DMS79 treated with DMSO at 0.1 percent for 48 hours (cell line): Measurements from ENCODE around the gene PFN2.
"Not testable (repeated sequence)": the region's sequence is repeated elsewhere in the genome, so short reads cannot be mapped to it uniquely, and the experiment has no call there.

Experiments used
- DNase-seq: peaks from one replicate; lab custom pipeline; 2025; lab: John Stamatoyannopoulos, UW

PFN2 gene

GRCh38 chr3:149970716-149971402, at the start of gene PFN2:
Gene PFN2, minus strand, starts transcription at chr3:149970895. Its CDS starts 39 bp downstream, at chr3:149970856.
- DNase-seq, result peak; percentile 78

- no peak for DNase-seq
Observed at GRCh38 chr3:150015901-150016300, 45.2 kb upstream of the PFN2 start.

- DNase-seq, result no peak
Observed at GRCh38 chr3:150014782-150015181, 44.1 kb upstream of the PFN2 start.

GRCh38 chr3:150013801-150014200, 43.1 kb upstream of the PFN2 start:
- no peak for DNase-seq

GRCh38 chr3:150006794-150007193, 36.1 kb upstream of the PFN2 start:
- no peak for DNase-seq

GRCh38 chr3:150005243-150006112, 34.8 kb upstream of the PFN2 start:
- DNase-seq, result no peak

- no peak for DNase-seq
Observed at GRCh38 chr3:150000641-150001040, 29.9 kb upstream of the PFN2 start.

GRCh38 chr3:149999421-149999820, 28.7 kb upstream of the PFN2 start:
- no peak for DNase-seq

GRCh38 chr3:149998946-149999345, 28.3 kb upstream of the PFN2 start:
- DNase-seq, result no peak

- DNase-seq, result no peak
Observed at GRCh38 chr3:149992416-149993058, 21.8 kb upstream of the PFN2 start.

GRCh38 chr3:149990423-149990948, 19.8 kb upstream of the PFN2 start:
- DNase-seq, result no peak

GRCh38 chr3:149989307-149989706, 18.6 kb upstream of the PFN2 start:
- no peak for DNase-seq

GRCh38 chr3:149983628-149984027, 12.9 kb upstream of the PFN2 start:
- DNase-seq, result no peak

GRCh38 chr3:149983053-149983452, 12.4 kb upstream of the PFN2 start:
- not testable (repeated sequence) for DNase-seq

GRCh38 chr3:149981979-149982378, 11.3 kb upstream of the PFN2 start:
- DNase-seq, result not testable (repeated sequence)

GRCh38 chr3:149977386-149977785, 6.7 kb upstream of the PFN2 start:
- no peak for DNase-seq

- DNase-seq, result no peak
Observed at GRCh38 chr3:149975919-149976318, 5.2 kb upstream of the PFN2 start.

GRCh38 chr3:149971403-149972075, 844 bp upstream of the PFN2 start:
- peak; percentile 88 for DNase-seq

- peak; percentile 93 for DNase-seq
Observed at GRCh38 chr3:149969940-149970715, 567 bp downstream of the PFN2 start.

- peak; percentile 84 for DNase-seq
Observed at GRCh38 chr3:149969110-149969939, 1.4 kb downstream of the PFN2 start.
